ENCODE results near the gene TLR6. TPM values are rescaled to one million over a fixed set of nuclear protein-coding genes. Genes with fewer than 3 reads are reported as not detected.

The TLR6 gene
- total and polyA plus RNA-seq, 10 of the 15 experiments (the other 5 are each of a cell fraction or from before 2014, with no cell fraction given): 1.1 to 49.4 (median 12.5) TPM

- H3K9ac ChIP-seq (ENCODE audit: control insufficient read depth, insufficient read depth, low read length): peak overlapping the region; percentile 78
- peaks cover 4 to 23% of the 10 kb centered on the region in 2 experiments; a peak in 3 of 4 replicates for H3K36me3 ChIP-seq (ENCODE audit: control insufficient read depth in 2 of 2, insufficient read depth in 2 of 2, low read length in 1 of 2)
- POLR2A ChIA-PET: interaction anchor here (1.3 to 6.8 kb wide), 9 partner anchors 7 to 86 kb away, joined by 3 to 110 read pairs (median 21); partner anchors contain the start of genes TLR10 and TLR6
- CTCF ChIA-PET: interaction anchor here (0.6 to 7.0 kb wide), 17 partner anchors 9 to 639 kb away, joined by 3 to 175 read pairs (median 12); partner anchors contain the start of genes TLR10 and TLR6
- no peaks in the 10 kb centered on the region for H3K27me3 ChIP-seq (replicated peaks in 1 of 2; ENCODE audit: control insufficient read depth in 2 of 2, insufficient read depth in 2 of 2, low read length in 1 of 2)
- no peak for DNase-seq (ENCODE audit: low read depth, low spot score)
- SMC1A ChIA-PET (ENCODE audit: uncharacterized antibody, unreplicated experiment): interaction anchor here (0.6 to 13.9 kb wide), 20 partner anchors 10 to 670 kb away, joined by 3 to 278 read pairs (median 9); partner anchors contain the start of genes TLR10 and TLR6
- no peak for ATAC-seq
- BruUV-seq (replicated peaks): no TSS peak
- peaks cover 29% of the 10 kb centered on the region for H3K79me2 ChIP-seq (ENCODE audit: control insufficient read depth, insufficient read depth, low read length)
- RAD21 ChIA-PET (ENCODE audit: unreplicated experiment): interaction anchor here (0.5 to 6.7 kb wide), 17 partner anchors 11 to 724 kb away, joined by 3 to 216 read pairs (median 9); partner anchors contain the start of genes TLR10 and TMEM156
- H4K20me1 ChIP-seq (ENCODE audit: control insufficient read depth, insufficient read depth): no peaks in the 10 kb centered on the region
- peak overlapping the region; percentile 86 for H3K27ac ChIP-seq (ENCODE audit: control insufficient read depth, insufficient read depth)
- in situ Hi-C loops (cut with MboI): loop anchor here (25.0 kb wide), 1 partner anchor 1385 kb away; the partner anchor contains the start of gene RHOH
- peak overlapping the region; percentile 73 for H3K4me2 ChIP-seq (ENCODE audit: control insufficient read depth, insufficient read depth)
- H3K4me3 ChIP-seq: peak overlapping the region; percentile 41
- intact Hi-C loops (cut with micrococcal nuclease; ENCODE audit: unreplicated experiment): no loop called here
- WGBS (ENCODE audit: insufficient coverage, insufficient replicate concordance, low lambda C conversion rate, missing lambda C conversion rate): 87% methylated on average over 15 of the region's 15 CpGs
- no peak overlapping the region for H2AFZ ChIP-seq (ENCODE audit: control insufficient read depth, low read depth, low read length)
- H3K4me1 ChIP-seq (ENCODE audit: control insufficient read depth, insufficient read depth, low read length): peaks cover 20% of the 10 kb centered on the region
- no peak for FAIRE-seq
- H3K9me3 ChIP-seq (replicated peaks; ENCODE audit: control insufficient read depth, insufficient read depth, low read length): peaks cover 48% of the 10 kb centered on the region
- TF ChIP-seq PAX8 (IDR thresholded peaks at IDR 0.05): no peak
- TF ChIP-seq BRCA1 (IDR thresholded peaks at IDR 0.05; ENCODE audit: low read depth, low read length): no peak
- 0 out of 2 replicates have a peak, but pooled peaks have one; percentile 13 for TF ChIP-seq DPF2 (IDR thresholded peaks at IDR 0.05)
- TF ChIP-seq ZNF24 (IDR thresholded peaks at IDR 0.05): no peak
- no peak for TF ChIP-seq IKZF2 (IDR thresholded peaks at IDR 0.05)
- peak; percentile 6; the same call in 1 of the 2 replicates for TF ChIP-seq ZBTB4 (CRISPR knock-in tag; IDR thresholded peaks at IDR 0.05)
- TF ChIP-seq MLLT1 (IDR thresholded peaks at IDR 0.05): peak; percentile 88
- no peak for TF ChIP-seq ESRRA (IDR thresholded peaks at IDR 0.05; ENCODE audit: low read length)
- TF ChIP-seq CBFB (IDR thresholded peaks at IDR 0.05; ENCODE audit: low read depth): no peak
- TF ChIP-seq JUNB (IDR thresholded peaks at IDR 0.05): no peak
- no peak for TF ChIP-seq ATF3 (IDR thresholded peaks at IDR 0.05; ENCODE audit: borderline replicate concordance, extremely low read depth, low read depth, low read length)
- TF ChIP-seq SP1 (IDR thresholded peaks at IDR 0.05; ENCODE audit: low read depth, low read length): no peak
- TF ChIP-seq ZNF592 (IDR thresholded peaks at IDR 0.05): no peak
- TF ChIP-seq RFX5 (IDR thresholded peaks at IDR 0.05; ENCODE audit: low read depth, low read length): no peak
Measured at GRCh38 chr4:38802561-38803355, 53.9 kb downstream of the TLR6 start.
